WERI-Rb-1 (cell line): ENCODE results near the gene FBXW7.

Source experiments
- DNase-seq: peaks from one replicate; pipeline ENCODE4 v3.0.0-alpha.2; 2020
- H3K27ac ChIP-seq: fragments of 250-450 bp; sonication (Bioruptor Pico); 2 replicates; pipeline ENCODE4 v1.5.1; 2020; ENCODE audit warnings: mild to moderate bottlenecking, moderate library complexity
- H3K27me3 ChIP-seq: fragments of 250-450 bp; sonication (Bioruptor Pico); 2 replicates; pipeline ENCODE4 v1.5.1; 2021; ENCODE audit warnings: mild to moderate bottlenecking, low read depth, moderate library complexity; ENCODE audit not compliant: insufficient read depth, severe bottlenecking
- H3K36me3 ChIP-seq: fragments of 250-450 bp; sonication (Bioruptor Pico); 2 replicates; pipeline ENCODE4 v1.5.1; 2020; ENCODE audit warnings: mild to moderate bottlenecking, moderate library complexity
- H3K4me3 ChIP-seq: 2 replicates; pipeline ENCODE4 v1.5.1; 2011; ENCODE audit warnings: low read depth, mild to moderate bottlenecking, control low read depth, low read length
- H3K9me3 ChIP-seq: fragments of 250-450 bp; sonication (Bioruptor Pico); 2 replicates; pipeline ENCODE4 v1.5.1; 2021; ENCODE audit warnings: mild to moderate bottlenecking, moderate library complexity; ENCODE audit not compliant: severe bottlenecking
- TF ChIP-seq, protein P1 (sequence below): IDR thresholded peaks from 2 replicates; pipeline ENCODE4 v1.5.1; 2011; ENCODE audit warnings: low read depth, mild to moderate bottlenecking, control low read depth, inconsistent platforms, low read length

Gene FBXW7

DNA sequence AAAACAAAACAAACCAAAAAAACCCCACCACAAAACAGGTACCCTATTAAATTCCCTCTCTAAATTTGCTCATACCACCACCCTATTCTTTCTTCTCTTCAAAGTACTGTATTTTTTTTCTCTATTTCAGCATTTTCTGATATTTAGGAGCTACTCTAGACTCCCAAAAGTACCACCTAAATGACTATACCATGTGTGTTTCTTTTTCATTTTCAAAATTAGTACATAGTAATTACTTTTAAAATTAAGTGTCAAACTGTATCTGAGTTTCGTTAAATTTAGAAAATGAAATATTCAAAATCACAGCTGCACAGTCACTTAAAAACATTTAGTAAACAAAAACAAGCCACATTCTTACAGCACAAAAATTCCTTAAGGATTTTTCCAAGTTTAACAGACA is 161.7 kb downstream of the FBXW7 start:
- TF ChIP-seq, protein P1, sequence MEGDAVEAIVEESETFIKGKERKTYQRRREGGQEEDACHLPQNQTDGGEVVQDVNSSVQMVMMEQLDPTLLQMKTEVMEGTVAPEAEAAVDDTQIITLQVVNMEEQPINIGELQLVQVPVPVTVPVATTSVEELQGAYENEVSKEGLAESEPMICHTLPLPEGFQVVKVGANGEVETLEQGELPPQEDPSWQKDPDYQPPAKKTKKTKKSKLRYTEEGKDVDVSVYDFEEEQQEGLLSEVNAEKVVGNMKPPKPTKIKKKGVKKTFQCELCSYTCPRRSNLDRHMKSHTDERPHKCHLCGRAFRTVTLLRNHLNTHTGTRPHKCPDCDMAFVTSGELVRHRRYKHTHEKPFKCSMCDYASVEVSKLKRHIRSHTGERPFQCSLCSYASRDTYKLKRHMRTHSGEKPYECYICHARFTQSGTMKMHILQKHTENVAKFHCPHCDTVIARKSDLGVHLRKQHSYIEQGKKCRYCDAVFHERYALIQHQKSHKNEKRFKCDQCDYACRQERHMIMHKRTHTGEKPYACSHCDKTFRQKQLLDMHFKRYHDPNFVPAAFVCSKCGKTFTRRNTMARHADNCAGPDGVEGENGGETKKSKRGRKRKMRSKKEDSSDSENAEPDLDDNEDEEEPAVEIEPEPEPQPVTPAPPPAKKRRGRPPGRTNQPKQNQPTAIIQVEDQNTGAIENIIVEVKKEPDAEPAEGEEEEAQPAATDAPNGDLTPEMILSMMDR: no peak
- H3K9me3 ChIP-seq: no peaks in the 10 kb centered on the region
- H3K27me3 ChIP-seq: no peaks in the 10 kb centered on the region
- no peak for DNase-seq
- no peak overlapping the region for H3K4me3 ChIP-seq
- H3K36me3 ChIP-seq: no peaks in the 10 kb centered on the region
- no peak overlapping the region for H3K27ac ChIP-seq

DNA sequence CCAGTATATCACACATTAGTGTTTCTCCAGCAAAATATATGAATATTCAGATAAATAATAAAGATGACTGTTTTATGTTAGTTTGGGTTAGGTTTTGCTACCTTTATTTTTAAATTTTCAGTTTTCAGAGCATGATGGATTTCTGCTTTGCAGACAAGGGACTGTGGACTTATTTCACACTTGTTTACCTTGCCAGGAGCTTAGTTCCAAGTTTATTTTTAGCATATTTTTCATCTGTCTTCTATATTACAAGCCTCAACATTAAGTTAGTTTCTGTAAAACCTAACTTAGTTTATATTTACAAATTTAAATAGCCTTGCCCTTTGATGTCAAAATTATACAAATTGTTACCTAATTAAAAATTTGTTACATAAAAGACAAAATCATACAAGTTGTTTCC is 163.4 kb downstream of the FBXW7 start:
- Histone ChIP-seq H3K9me3 (no peaks in the 10 kb centered on the region), H3K27ac (no peak overlapping the region), H3K4me3 (no peak overlapping the region), H3K36me3 (no peaks in the 10 kb centered on the region), H3K27me3 (no peaks in the 10 kb centered on the region)
- TF ChIP-seq, protein P1: no peak
- DNase-seq: no peak

DNA sequence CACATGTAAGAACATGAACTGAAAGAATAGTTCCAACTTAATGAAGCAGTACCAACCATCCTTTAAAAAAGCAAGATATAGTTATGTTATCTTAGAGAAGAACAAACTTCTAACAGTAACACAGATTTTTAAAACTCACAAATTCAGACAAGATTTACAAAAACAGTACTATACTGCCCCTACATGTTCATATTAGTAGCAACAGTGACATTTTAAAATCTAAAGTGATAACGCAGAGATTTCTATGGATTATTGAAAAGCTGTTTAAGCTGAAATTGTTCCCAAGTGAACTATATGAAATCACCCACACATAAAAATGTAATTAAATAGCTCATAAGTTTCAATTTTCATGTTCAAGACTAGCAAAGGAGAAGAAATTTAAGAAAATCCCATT is 166.0 kb downstream of the FBXW7 start:
- DNase-seq: no peak
- H3K4me3 ChIP-seq: no peak overlapping the region
- H3K27me3 ChIP-seq: no peaks in the 10 kb centered on the region
- TF ChIP-seq, protein P1: no peak
- no peak overlapping the region for H3K27ac ChIP-seq
- H3K9me3 ChIP-seq: no peaks in the 10 kb centered on the region
- 0 out of 2 replicates have a peak, but pooled peaks cover 3% of the 10 kb centered on the region for H3K36me3 ChIP-seq

DNA sequence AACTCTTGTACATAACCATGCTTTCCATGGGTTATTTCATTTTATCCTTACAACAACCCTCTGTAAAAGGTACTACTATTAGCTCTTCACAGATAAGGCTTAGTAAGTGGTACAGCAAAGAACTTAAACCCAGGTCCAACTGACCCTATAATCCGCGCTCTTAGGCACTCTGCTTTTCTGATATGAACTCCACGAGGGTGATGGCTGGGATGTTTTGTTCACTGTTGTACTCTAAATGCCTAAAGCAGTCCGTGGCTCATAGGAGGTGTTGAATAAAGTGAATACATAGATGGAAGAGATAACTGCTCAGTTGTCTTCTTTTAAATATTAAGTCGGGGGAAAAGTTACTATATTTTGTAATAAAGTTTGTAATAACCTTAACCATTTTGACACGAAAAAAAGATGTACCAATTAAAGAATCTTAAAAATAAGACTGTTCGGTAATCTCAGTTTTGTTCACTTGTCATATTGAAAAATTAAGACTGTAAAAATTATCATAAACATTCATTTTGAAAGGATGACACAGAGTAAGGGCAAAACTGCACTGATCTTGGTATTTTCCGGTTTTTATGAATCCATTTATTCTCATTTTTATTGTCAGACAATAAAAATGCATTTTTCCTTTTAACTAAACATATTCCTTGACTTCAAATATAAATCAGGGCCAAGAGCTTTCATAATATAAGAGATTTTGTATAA is 166.5 kb downstream of the FBXW7 start:
- Histone ChIP-seq H3K4me3 (no peak overlapping the region), H3K36me3 (0 out of 2 replicates have a peak, but pooled peaks cover 3% of the 10 kb centered on the region), H3K27me3 (no peaks in the 10 kb centered on the region), H3K27ac (no peak overlapping the region), H3K9me3 (no peaks in the 10 kb centered on the region)
- no peak for DNase-seq
- TF ChIP-seq, protein P1: no peak

DNA sequence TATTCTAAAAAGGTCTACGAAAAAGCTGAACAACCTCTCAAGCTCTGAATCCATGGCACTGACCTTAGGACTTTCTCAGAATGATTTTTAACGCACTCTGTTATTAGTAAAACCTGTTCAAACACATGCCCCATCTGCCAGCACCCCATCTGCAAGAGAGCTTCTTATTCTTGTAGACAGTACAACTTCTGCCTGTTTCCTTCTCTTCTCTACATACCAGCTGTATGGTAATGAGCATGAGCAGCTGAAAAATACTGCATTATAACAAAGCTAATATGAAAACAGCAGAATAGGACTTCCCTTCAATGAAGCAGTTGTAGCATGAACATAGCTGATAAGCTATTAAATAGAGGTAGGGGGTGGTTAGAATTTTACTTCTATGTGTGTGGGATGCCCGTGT is 167.9 kb downstream of the FBXW7 start:
- Histone ChIP-seq H3K27me3 (no peaks in the 10 kb centered on the region), H3K36me3 (0 out of 2 replicates have a peak, but pooled peaks cover 3% of the 10 kb centered on the region), H3K4me3 (no peak overlapping the region), H3K9me3 (no peaks in the 10 kb centered on the region), H3K27ac (no peak overlapping the region)
- no peak for DNase-seq
- TF ChIP-seq, protein P1: no peak

DNA sequence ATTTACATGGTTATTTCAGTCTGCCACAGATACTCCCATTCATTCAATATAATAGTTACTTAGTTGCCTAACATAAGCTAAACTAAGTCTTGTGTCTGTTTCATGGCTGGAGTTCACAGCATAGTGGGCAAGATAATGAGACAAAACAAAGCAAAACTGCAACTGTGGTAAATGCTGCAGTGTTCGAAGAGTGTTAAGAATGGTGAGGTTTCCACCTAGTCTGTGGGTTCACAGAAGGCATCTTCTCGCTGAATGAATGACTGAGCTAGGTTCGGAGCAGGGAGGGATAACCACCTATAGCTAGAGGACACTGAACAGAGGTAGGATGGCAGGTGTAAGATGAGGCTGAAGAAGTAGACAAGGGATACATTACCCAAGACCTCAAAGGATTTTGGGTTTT is 171.0 kb downstream of the FBXW7 start:
- Histone ChIP-seq H3K9me3 (no peaks in the 10 kb centered on the region), H3K27ac (no peak overlapping the region), H3K4me3 (no peak overlapping the region), H3K36me3 (0 out of 2 replicates have a peak, but pooled peaks cover 3% of the 10 kb centered on the region), H3K27me3 (no peaks in the 10 kb centered on the region)
- TF ChIP-seq, protein P1: no peak
- DNase-seq: no peak
